A673 (cell line): ENCODE results near the gene IL37. TPM values are rescaled to one million over a fixed set of nuclear protein-coding genes. Genes with fewer than 3 reads are reported as not detected.
A peak's percentile ranks its signal among the peaks of the same experiment; 100 is the strongest.

ENCODE experiments used
- BruUV-seq: library from RNA; stranded (reverse); fragments of 400-500 nt; replicated peaks from 2 replicates; lab custom pipeline; 2021; lab: Mats Ljungman, UMichigan
- CTCF ChIA-PET: fragments of 300-600 bp; sonication (Branson Sonifier 250); formaldehyde crosslinking; loops from one replicate; lab custom pipeline; 2022; ENCODE audit warnings: antibody characterized with exemption; lab: Charles Lee
- POLR2A ChIA-PET: fragments of 300-600 bp; sonication (Branson Sonifier 250); formaldehyde crosslinking; loops from one replicate; lab custom pipeline; 2022; ENCODE audit warnings: antibody characterized with exemption; ENCODE audit not compliant: low non-redundant PET; lab: Charles Lee
- DNase-seq: peaks from one replicate; pipeline ENCODE4 v3.0.0-alpha.2; 2015; ENCODE audit warnings: low spot score
- H3K27ac ChIP-seq: fragments of 200-600 bp; sonication (generic); 2 replicates; pipeline ENCODE4 v1.5.1; 2016; ENCODE audit warnings: mixed run types, low read depth, mild to moderate bottlenecking, mixed read lengths, antibody characterized with exemption, low read length; ENCODE audit not compliant: poor library complexity, severe bottlenecking
- H3K27me3 ChIP-seq: fragments of 200-600 bp; sonication (generic); replicated peaks from 2 replicates; pipeline ENCODE4 v1.6.1; 2017; ENCODE audit warnings: mixed run types, low read depth, mild to moderate bottlenecking, mixed read lengths, antibody characterized with exemption, low read length; ENCODE audit not compliant: insufficient read depth, poor library complexity
- H3K36me3 ChIP-seq: fragments of 200-600 bp; sonication (generic); 2 replicates; pipeline ENCODE4 v1.6.1; 2016; ENCODE audit warnings: mixed run types, mild to moderate bottlenecking, mixed read lengths, antibody characterized with exemption, low read length; ENCODE audit not compliant: insufficient read depth, poor library complexity, severe bottlenecking
- H3K4me1 ChIP-seq: fragments of 200-600 bp; sonication (generic); 2 replicates; pipeline ENCODE4 v1.6.1; 2017; ENCODE audit warnings: mixed run types, mild to moderate bottlenecking, mixed read lengths, antibody characterized with exemption, low read length; ENCODE audit not compliant: insufficient read depth, poor library complexity, severe bottlenecking
- H3K4me3 ChIP-seq: fragments of 200-600 bp; sonication (generic); 2 replicates; pipeline ENCODE4 v1.5.1; 2016; ENCODE audit warnings: low read depth, mixed run types, mild to moderate bottlenecking, mixed read lengths, low read length; ENCODE audit not compliant: poor library complexity, severe bottlenecking
- H3K9me3 ChIP-seq: fragments of 200-600 bp; sonication (generic); 2 replicates; pipeline ENCODE4 v1.6.1; 2016; ENCODE audit warnings: mixed run types, low read depth, mild to moderate bottlenecking, mixed read lengths, antibody characterized with exemption, low read length; ENCODE audit not compliant: poor library complexity, severe bottlenecking
- EZH2 ChIP-seq: fragments of 200-600 bp; sonication (generic); IDR thresholded peaks from 2 replicates; pipeline ENCODE4 v1.6.1; 2017; ENCODE audit warnings: borderline replicate concordance, low read depth, mild to moderate bottlenecking, mixed read lengths, antibody characterized with exemption, low read length; ENCODE audit not compliant: poor library complexity, severe bottlenecking
- intact Hi-C: fragments of 100-400 bp; cut with micrococcal nuclease; formaldehyde crosslinking; loops from one replicate; pipeline ENCODE4 v1.10.0; 2022; ENCODE audit not compliant: unreplicated experiment
- total RNA-seq: library from RNA; stranded (reverse); gene quantifications from 2 replicates; pipeline ENCODE4 v1.2.3, GENCODE V29; 2021
- TF ChIP-seq, protein P1 (sequence below): fragments of 300-800, 200-600 bp; sonication (generic); conservative IDR thresholded peaks from 2 replicates; pipeline ENCODE4 v1.5.1; 2017; ENCODE audit warnings: low read depth, mild to moderate bottlenecking, antibody characterized with exemption, low read length, moderate library complexity, mixed read lengths

Gene IL37
- total RNA-seq, 1 experiment from 2014 or later: not detected

GRCh38 chr2:112957511-112957910 is 46.5 kb downstream of the IL37 start:
- Histone ChIP-seq H3K27me3 (no peaks in the 10 kb centered on the region), H3K9me3 (no peaks in the 10 kb centered on the region), H3K4me3 (no peak overlapping the region), H3K4me1 (no peaks in the 10 kb centered on the region), H3K27ac (no peak overlapping the region), H3K36me3 (no peaks in the 10 kb centered on the region)
- TF ChIP-seq EZH2: no peak
- TF ChIP-seq, protein P1, sequence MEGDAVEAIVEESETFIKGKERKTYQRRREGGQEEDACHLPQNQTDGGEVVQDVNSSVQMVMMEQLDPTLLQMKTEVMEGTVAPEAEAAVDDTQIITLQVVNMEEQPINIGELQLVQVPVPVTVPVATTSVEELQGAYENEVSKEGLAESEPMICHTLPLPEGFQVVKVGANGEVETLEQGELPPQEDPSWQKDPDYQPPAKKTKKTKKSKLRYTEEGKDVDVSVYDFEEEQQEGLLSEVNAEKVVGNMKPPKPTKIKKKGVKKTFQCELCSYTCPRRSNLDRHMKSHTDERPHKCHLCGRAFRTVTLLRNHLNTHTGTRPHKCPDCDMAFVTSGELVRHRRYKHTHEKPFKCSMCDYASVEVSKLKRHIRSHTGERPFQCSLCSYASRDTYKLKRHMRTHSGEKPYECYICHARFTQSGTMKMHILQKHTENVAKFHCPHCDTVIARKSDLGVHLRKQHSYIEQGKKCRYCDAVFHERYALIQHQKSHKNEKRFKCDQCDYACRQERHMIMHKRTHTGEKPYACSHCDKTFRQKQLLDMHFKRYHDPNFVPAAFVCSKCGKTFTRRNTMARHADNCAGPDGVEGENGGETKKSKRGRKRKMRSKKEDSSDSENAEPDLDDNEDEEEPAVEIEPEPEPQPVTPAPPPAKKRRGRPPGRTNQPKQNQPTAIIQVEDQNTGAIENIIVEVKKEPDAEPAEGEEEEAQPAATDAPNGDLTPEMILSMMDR: no peak
- intact Hi-C loops: loop anchor here (5.0 kb wide), 1 partner anchor 330 kb away; no protein-coding TSS in a partner anchor
- ChIA-PET POLR2A (no interaction called here), CTCF (no interaction called here)
- BruUV-seq: no TSS peak
- DNase-seq: no peak

DNA sequence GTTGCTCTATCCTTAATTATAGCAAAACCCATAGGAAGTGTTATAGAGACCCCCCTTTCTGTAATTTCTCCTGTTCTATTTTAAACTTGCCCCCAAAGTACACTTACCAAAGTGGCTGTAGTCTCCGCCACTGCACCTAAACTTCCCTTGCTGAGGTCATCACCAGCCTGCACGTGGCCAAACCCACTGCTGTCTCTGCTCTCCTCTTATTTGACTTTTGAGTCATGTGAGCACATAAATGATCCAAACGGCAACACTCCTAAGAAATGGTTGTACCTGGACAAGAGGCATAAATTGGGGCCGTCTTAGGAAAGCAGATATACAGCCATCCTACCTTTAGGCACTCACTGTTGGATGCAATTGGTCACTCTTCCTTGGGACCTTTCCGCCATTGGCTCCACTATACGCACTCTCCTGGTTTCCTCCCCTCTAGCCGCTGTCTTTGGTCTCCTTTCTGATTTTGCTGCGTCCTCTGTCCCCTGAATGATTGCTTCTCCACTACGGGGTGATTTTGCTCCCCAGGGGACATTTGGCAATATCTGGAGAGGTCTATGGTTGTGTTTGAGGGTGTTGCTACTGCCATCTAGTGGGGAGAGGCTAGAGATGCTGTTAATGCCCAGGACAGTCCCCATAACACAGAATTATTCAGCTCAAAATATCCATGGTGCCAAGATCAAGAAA is 47.6 kb downstream of the IL37 start:
- Histone ChIP-seq H3K9me3 (no peaks in the 10 kb centered on the region), H3K4me3 (no peak overlapping the region), H3K27ac (no peak overlapping the region), H3K4me1 (no peaks in the 10 kb centered on the region), H3K36me3 (no peaks in the 10 kb centered on the region), H3K27me3 (no peaks in the 10 kb centered on the region)
- TF ChIP-seq, protein P1: peak; percentile 90
- no peak for TF ChIP-seq EZH2
- ChIA-PET CTCF (interaction anchor here (0.5 to 1.0 kb wide), 6 partner anchors 10 to 332 kb away, joined by 3 to 9 read pairs (median 4); no protein-coding TSS in a partner anchor), POLR2A (no interaction called here)
- no TSS peak for BruUV-seq
- DNase-seq: peak; percentile 86
- intact Hi-C loops: loop anchor here (1.0 to 5.0 kb wide), 2 partner anchors 331 to 358 kb away; no protein-coding TSS in a partner anchor

DNA sequence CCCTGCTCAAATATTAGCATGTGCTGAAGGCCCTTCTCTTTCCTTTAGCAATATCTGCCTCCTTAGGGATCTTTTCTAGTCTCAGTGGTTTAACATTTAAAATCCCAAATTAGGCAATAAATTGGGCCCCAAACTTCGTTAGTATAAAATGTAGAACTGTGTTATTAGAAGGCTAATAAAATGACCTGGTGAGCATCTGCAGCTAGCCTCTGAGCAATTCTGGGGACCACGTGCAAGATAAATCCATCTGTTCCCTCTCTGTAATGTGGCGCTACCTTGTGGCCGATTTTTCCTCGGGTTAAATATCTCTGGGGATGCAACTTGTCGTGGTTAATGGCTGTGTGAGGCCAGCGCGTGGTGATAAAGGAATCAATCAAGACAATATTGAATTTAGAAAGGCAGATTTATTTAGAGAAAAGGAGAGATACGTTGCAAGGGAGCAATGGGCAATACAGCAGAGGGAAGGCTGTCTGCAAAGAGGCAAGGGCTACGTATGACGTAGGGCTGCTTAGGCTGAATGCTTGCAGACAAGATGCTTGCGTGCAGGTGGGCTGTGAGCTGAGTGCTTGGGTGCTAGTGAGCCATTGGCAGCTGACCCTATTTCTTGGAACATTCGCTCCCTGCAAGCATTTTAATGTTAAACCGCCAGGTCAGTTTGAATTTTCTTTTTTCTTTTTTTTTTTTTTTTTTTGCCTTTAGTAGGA is 48.3 kb downstream of the IL37 start:
- Histone ChIP-seq H3K9me3 (no peaks in the 10 kb centered on the region), H3K4me1 (no peaks in the 10 kb centered on the region), H3K27ac (no peak overlapping the region), H3K4me3 (no peak overlapping the region), H3K27me3 (no peaks in the 10 kb centered on the region), H3K36me3 (no peaks in the 10 kb centered on the region)
- peak; percentile 19 for DNase-seq
- ChIA-PET POLR2A (no interaction called here), CTCF (interaction anchor here (0.5 to 1.0 kb wide), 8 partner anchors 9 to 333 kb away, joined by 3 to 18 read pairs (median 4); no protein-coding TSS in a partner anchor)
- no peak for TF ChIP-seq EZH2
- TF ChIP-seq, protein P1: peak; percentile 43; the same call in 1 of the 2 replicates
- BruUV-seq: no TSS peak
- intact Hi-C loops: loop anchor here (1.0 to 5.0 kb wide), 2 partner anchors 332 to 359 kb away; no protein-coding TSS in a partner anchor
